ENCODE results near the gene STRBP.

STRBP gene

DNA sequence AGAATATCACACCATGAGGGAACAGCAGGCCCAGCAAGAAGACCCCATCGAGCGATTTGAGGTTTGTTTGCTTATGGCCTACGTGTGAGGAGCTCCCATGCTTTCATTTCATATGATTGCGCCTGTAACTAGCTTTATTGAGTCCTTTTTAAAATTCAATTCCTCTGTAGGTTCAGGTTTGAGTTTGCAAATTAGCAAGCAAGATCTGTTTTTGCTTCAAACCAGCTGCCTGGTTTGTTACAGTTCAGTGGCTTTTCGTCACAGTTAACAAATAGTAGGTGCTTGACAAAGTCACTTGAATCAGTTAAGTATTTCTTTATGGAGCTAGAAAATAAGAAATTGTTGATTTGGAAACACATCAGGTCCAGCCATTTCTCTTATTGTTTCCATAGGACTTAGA lies 178.6 kb downstream of the STRBP start:
- ChIA-PET POLR2A (ENCODE audit: low non-redundant PET) (no interaction called here), CTCF (interaction anchor here (0.6 to 1.5 kb wide), 2 partner anchors 10 to 244 kb away, joined by 5 to 7 read pairs; no protein-coding TSS in a partner anchor)
- H3K27ac ChIP-seq = no peak overlapping the region
- no peak for DNase-seq (ENCODE audit: low spot score)
- TF ChIP-seq, protein P1, sequence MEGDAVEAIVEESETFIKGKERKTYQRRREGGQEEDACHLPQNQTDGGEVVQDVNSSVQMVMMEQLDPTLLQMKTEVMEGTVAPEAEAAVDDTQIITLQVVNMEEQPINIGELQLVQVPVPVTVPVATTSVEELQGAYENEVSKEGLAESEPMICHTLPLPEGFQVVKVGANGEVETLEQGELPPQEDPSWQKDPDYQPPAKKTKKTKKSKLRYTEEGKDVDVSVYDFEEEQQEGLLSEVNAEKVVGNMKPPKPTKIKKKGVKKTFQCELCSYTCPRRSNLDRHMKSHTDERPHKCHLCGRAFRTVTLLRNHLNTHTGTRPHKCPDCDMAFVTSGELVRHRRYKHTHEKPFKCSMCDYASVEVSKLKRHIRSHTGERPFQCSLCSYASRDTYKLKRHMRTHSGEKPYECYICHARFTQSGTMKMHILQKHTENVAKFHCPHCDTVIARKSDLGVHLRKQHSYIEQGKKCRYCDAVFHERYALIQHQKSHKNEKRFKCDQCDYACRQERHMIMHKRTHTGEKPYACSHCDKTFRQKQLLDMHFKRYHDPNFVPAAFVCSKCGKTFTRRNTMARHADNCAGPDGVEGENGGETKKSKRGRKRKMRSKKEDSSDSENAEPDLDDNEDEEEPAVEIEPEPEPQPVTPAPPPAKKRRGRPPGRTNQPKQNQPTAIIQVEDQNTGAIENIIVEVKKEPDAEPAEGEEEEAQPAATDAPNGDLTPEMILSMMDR (conservative IDR thresholded peaks at IDR 0.05; ENCODE audit: low read depth) = no peak

- no peak overlapping the region for H3K27ac ChIP-seq
- TF ChIP-seq, protein P1 (conservative IDR thresholded peaks at IDR 0.05; ENCODE audit: low read depth) = no peak
- no peak for DNase-seq (ENCODE audit: low spot score)
- ChIA-PET POLR2A (ENCODE audit: low non-redundant PET) (no interaction called here), CTCF (interaction anchor here (1.1 kb wide), 1 partner anchor 261 kb away, joined by 6 read pairs; no protein-coding TSS in a partner anchor)
These were observed 179.3 kb downstream of the STRBP start for GRCh38 chr9:123089040-123089439.

GRCh38 chr9:123087359-123087888 lies 181.0 kb downstream of the STRBP start:
- TF ChIP-seq, protein P1 (conservative IDR thresholded peaks at IDR 0.05; ENCODE audit: low read depth) = no peak
- CTCF ChIA-PET = interaction anchor here (0.9 kb wide), 1 partner anchor 15 kb away, joined by 4 read pairs; no protein-coding TSS in a partner anchor
- no peak for DNase-seq (ENCODE audit: low spot score)
- no peak overlapping the region for H3K27ac ChIP-seq
- POLR2A ChIA-PET (ENCODE audit: low non-redundant PET) = no interaction called here

- no peak for DNase-seq (ENCODE audit: low spot score)
- ChIA-PET CTCF (no interaction called here), POLR2A (ENCODE audit: low non-redundant PET) (no interaction called here)
- TF ChIP-seq, protein P1 (conservative IDR thresholded peaks at IDR 0.05; ENCODE audit: low read depth) = no peak
- no peak overlapping the region for H3K27ac ChIP-seq
These were observed 182.5 kb downstream of the STRBP start for GRCh38 chr9:123085916-123086315.

DNA sequence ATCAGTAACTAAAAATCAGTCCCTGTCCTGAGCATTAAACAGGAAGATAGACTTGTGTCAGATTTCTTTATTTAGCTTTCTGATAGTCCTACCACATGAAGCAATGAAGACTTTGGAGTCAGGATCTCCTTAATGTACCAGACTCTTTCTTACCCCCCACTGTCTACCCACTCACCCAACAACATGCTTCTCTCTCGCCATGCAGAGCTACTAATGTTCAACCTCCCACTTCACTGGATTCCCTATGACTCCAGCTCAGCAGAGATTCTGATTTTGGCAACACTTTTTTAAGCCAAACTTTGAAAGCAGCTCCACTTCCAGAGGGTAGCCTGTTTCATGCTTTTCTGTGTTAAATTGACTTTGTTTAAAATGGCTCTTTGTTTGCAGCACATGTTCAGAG lies 184.1 kb downstream of the STRBP start:
- TF ChIP-seq, protein P1 (conservative IDR thresholded peaks at IDR 0.05; ENCODE audit: low read depth) = no peak
- DNase-seq (ENCODE audit: low spot score) = no peak
- POLR2A ChIA-PET (ENCODE audit: low non-redundant PET) = no interaction called here
- CTCF ChIA-PET = interaction anchor here (0.6 to 1.4 kb wide), 4 partner anchors 8 to 266 kb away, joined by 3 to 9 read pairs (median 4); no protein-coding TSS in a partner anchor
- H3K27ac ChIP-seq = no peak overlapping the region

- DNase-seq (ENCODE audit: low spot score) = no peak
- TF ChIP-seq, protein P1 (conservative IDR thresholded peaks at IDR 0.05; ENCODE audit: low read depth) = no peak
- CTCF ChIA-PET = interaction anchor here (1.8 kb wide), 1 partner anchor 266 kb away, joined by 10 read pairs; no protein-coding TSS in a partner anchor
- POLR2A ChIA-PET (ENCODE audit: low non-redundant PET) = no interaction called here
- no peak overlapping the region for H3K27ac ChIP-seq
These were observed 184.7 kb downstream of the STRBP start for GRCh38 chr9:123083680-123084079.

Measured in RWPE1 (cell line).